ENCODE data around the gene MAGEA8.
"Not testable (repeated sequence)": the region's sequence is repeated elsewhere in the genome, so short reads cannot be mapped to it uniquely, and the experiment has no call there.

GRCh38 chrX:149931355-149931754 lies 50.4 kb downstream of the MAGEA8 start:
- TF ChIP-seq CTCF (conservative IDR thresholded peaks at IDR 0.05; ENCODE audit: low read depth, low read length); EZH2 (IDR thresholded peaks at IDR 0.05; ENCODE audit: borderline replicate concordance, low read depth, low read length, poor library complexity, severe bottlenecking): not testable (repeated sequence)
